Urothelium cell line (cell line): ENCODE results near the gene RNF168.
"Not testable (repeated sequence)": the region's sequence is repeated elsewhere in the genome, so short reads cannot be mapped to it uniquely, and the experiment has no call there.

Source experiments
- DNase-seq: peaks from one replicate; pipeline ENCODE4 v3.0.0; 2011; ENCODE audit warnings: low spot score, mixed read lengths
- FAIRE-seq: peaks from 2 replicates; lab custom pipeline; 2011; peaks lifted over from hg19 to GRCh38; lab: Jason Lieb, UNC

RNF168 gene

DNA sequence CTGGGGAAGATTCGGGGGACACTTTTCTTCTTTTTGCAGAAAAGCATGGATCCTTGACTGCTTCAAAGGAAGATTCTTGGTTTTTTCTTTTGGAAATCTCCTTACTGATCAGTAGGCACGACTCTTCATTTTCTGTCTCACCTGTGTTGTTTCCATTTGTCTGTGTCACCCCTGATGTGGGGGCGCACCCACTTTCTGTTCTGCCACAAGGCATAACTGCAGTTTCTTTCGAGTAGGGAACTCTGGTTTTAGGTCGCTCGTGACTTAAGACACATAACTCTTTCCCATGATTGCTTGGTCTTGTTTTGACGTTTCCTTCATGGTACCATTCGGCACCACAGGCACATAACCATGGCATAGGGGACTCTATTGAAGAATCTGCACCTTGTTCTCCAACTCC is 31.3 kb downstream of the RNF168 start:
- DNase-seq (no peak), FAIRE-seq (no peak)

GRCh38 chr3:196471551-196471950 is 32.0 kb downstream of the RNF168 start:
- FAIRE-seq (no peak), DNase-seq (no peak)

GRCh38 chr3:196470182-196470581 is 33.4 kb downstream of the RNF168 start:
- not testable (repeated sequence) for DNase-seq, FAIRE-seq

DNA sequence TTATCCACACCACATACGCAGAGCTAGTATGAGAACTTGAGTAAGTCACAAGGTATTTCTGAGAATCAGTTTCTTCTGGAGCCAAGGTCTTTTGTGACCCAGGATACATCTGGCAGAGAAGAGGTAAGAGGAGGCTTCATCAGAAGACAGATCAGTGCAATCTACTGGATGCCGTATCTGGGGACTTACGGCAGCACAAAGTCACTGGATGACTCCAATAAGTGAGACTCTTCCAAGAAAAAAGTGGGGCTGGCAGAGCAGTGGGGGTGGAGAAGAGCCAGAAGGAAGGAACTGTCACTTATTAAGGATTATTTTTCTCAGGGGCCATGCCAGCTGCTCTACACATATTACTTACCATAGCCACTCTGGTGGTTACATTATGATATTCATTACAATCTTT is 39.8 kb downstream of the RNF168 start:
- DNase-seq (no peak), FAIRE-seq (no peak)

DNA sequence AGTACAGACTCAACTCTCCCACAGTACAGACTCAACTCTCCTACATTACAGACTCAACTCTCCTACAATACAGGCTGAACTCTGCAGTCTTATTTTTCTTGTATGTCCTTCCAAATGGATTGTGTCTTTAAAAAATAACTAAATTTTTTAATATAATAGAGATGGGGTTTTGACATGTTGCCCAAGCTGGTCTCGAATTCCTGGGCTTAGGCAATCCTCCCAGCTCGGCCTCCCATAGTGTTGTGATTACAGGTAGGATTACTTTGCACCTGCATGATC is 40.2 kb downstream of the RNF168 start:
- DNase-seq (no peak), FAIRE-seq (no peak)

GRCh38 chr3:196462680-196463477 is 40.7 kb downstream of the RNF168 start:
- DNase-seq, FAIRE-seq: not testable (repeated sequence)

- no peak for FAIRE-seq
- DNase-seq = no peak
Measured at GRCh38 chr3:196458063-196458462, 45.5 kb downstream of the RNF168 start.

GRCh38 chr3:196457470-196457869 is 46.1 kb downstream of the RNF168 start:
- DNase-seq, FAIRE-seq: not testable (repeated sequence)

DNA sequence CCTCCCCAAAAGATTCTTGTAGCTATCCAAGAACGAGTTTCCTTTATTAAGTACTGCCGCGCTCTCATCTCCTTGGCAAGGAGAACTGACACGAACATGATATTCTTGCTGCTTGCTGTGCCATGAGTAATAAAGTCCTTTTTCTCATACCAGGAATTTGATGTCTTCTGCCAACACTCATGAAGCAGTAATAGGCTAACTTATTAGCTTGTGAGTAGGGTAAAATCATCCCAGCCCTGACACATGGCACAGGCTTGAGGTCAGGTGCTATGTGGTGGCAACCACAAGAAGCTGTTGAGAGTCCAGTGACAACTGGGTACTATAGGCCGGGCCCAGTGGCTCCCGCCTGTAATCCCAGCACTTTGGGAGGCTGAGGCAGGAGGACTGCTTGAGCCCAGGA is 48.6 kb downstream of the RNF168 start:
- no peak for DNase-seq
- no peak for FAIRE-seq

DNA sequence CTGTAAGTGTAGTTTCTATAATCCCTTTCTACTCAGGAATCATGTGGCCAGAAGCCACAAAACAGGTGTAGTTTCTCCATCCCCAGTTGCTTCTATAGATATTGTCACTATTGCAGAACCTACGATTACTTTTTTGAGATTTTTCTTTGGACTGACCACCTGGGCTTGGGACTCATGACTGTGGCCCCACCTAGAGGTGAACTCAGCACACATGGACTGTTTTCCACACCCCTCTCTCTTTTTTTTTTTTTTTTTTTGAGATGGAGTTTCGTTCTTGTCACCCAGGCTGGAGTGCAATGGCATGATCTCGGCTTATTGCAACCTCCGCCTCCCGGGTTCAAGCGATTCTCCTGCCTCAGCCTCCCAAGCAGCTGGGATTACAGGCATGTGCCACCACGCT is 58.2 kb downstream of the RNF168 start:
- DNase-seq, FAIRE-seq: not testable (repeated sequence)

DNA sequence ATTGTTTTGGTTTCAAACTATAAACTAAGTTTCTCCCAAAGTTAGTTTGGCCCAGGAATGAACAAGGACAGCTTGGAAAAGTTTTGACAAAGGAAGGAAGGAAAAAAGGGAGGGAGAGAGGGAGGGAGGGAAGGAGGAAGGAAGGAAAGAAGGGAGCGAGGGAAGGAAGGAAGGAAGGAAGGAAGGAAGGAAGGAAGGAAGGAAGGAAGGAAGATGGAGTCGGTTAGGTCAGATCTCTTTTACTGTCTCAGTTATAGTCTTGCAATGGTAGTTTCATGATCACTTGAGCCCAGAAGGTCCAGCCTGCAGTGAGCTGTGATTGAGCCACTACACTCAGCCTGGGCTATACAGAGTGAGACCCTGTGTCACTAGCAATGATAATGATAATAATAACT is 59.1 kb downstream of the RNF168 start:
- no peak for DNase-seq
- FAIRE-seq = no peak

DNA sequence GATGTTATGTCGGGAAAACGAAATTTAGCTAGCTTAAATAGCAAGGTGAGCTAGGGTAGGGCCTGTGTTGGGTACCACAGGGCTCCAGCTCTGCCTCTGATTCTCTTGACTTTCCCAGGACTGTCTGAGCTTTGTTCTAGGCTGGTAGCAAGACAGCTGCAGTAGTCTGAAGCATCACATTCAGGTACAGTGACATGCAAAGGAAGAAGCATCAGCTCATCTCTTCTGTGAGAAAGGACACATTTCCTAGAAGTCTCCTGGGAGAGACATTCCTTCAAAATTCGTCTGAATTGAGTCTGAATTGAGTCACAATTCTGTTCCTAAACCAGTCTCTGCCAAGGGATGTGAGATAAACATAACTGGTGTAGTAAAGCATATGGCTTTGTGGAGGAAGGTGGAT is 62.9 kb downstream of the RNF168 start:
- DNase-seq (no peak), FAIRE-seq (no peak)

DNA sequence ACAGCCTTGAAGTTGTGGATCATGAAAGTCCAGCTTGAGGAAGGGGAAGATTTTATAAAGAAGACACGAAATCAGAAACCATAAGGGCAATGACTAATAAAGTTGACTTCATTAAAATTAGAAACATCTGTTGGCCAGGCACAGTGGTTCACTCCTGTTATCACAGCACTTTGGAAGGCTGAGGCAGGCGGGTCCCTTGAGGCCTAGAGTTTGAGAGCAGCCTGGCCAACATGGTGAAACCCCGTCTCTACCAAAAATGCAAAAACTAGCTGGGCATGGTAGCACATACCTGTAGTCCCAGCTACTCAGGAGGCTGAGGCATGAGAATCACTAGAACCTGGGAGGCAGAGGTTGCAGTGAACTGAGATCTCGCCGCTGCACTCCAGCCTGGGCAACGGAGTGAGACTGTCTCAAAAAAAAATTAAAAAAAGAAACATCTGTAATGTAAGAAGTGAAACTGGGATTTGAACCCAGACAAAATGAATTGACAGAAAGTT is 63.5 kb downstream of the RNF168 start:
- DNase-seq (no peak), FAIRE-seq (no peak)

DNA sequence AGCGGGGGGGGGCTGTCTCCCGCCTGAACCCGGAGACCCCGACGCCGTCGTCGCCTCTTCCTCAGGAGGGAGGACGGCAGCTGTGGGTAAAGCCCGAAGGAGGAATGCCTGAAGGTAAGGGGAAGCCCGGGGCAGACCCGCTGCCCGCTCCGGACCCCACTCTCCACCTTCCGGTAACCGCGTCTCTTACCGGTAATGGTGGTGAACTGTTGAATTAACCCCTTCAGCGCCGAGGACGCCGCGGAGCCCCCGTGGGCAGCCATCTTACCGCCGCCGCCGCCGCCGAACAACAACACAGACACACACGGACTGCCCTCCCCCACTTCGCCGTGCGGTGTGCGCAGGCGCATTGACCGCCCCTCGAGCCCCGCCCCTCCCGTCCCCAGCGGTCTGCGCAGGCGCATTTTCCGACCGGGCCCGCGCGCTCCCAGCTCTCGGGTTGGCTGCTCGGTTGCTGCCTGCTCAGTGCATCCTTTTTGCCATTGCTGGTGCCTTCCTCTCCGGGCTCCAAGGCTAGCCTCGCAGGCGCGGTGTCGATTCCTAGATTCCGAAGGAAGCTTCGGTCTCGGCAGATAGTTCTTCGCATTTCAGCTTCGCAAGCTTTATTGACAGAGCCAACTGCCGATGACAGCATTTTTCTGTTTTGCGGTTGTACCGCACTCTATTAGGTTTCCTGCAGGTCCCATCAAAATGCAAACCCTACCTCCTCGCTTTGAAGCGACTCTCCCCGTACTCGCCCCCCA is 71.3 kb downstream of the RNF168 start, which contains the start of gene UBXN7:
Gene UBXN7 (minus strand): TSS at position 291 of the 743 bp plus-strand sequence. CDS start 28 bp downstream, at position 263.
- DNase-seq (peak; percentile 98), FAIRE-seq (no peak)

DNA sequence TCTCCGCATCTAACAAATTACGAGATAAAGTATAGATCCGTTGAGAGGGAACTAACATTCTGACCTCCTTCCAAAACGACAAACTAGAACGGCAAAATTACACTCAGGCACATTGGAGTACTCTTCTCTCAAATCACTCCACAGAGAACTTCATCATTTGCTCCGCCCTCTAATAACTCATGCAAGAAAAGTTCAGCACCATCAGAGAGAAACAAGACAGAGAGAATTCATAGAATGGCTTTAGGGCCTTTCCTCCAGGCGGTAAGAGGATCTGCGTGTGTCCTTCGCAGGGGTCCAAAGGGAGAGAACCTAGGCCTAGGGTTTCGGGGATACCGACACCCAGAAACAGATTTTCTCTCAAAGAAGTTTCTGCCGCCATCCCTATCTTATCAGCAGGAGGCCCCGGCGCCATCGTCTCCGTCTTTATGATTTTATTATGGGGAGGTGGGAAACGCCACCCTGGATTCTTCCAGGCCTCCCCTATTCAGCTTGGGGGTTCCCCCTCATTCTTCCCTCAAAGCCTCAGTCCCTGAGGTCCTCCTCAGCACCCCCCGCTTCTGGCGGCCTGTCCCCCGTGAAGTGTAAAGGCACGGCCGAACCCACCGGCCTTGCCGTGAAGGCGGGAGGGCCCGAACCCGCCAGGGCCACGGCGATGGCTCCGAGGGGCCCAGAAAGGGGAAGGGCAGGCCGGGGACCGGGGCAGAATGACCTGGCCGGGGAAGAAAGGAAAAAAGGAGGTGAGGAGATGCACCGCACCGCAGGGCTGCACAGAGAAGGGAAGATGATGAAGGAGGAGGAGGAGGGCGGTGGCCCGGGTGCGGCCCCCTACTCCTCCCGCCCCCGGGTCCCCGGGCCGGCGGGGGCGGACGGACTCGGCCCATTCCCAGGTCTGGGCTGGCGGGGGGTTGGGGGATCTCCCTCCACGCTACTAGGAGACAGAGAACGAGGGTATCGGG is 72.1 kb downstream of the RNF168 start:
- DNase-seq (peak; percentile 25), FAIRE-seq (no peak)

GRCh38 chr3:196428041-196428440 is 75.5 kb downstream of the RNF168 start:
- DNase-seq (no peak), FAIRE-seq (no peak)

DNA sequence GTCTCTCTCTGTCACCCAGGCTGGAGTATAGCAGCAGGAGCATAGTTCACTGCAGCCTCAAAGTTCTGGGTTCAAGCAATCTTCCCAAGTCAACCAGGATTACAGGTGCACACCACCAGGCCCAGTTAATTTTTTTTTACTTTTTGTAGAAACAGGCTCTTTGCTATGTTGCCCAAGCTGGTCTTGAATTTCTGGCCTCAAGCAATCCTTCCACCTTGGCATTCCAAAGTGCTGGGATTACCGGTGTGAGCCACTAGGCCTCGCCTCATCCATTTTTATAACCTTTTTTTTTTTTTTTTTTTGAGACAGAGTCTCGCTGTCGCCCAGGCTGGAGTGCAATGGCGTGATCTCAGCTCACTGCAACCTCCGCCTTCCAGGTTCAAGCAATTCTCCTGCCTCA is 79.1 kb downstream of the RNF168 start:
- not testable (repeated sequence) for DNase-seq, FAIRE-seq

GRCh38 chr3:196423044-196423781 is 80.4 kb downstream of the RNF168 start:
- FAIRE-seq (no peak), DNase-seq (no peak)

DNA sequence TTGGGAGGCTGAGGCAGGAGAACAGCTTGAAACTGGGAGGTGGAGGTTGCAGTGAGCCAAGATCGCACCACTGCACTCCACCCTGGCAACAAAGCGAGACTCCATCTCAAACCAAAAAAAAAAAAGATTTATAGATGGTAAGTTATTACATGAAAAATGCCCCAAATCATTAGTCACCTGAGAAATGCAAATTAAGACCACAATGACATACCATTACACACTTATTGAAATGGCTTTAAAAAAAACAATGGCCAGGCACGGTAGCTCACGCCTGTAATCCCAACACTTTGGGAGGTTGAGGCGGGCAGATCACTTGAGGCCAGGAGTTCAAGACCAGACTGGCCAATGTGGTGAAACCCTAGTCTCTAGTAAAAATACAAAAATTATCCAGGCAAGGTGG is 81.9 kb downstream of the RNF168 start:
- not testable (repeated sequence) for FAIRE-seq

GRCh38 chr3:196419386-196419785 is 84.2 kb downstream of the RNF168 start:
- no peak for FAIRE-seq

More for the DNA sequence above, 81.9 kb downstream of the RNF168 start:
- not testable (repeated sequence) for DNase-seq

More at GRCh38 chr3:196419386-196419785, 84.2 kb downstream of the RNF168 start:
- DNase-seq = no peak
